Measurements from ENCODE around the gene C15orf40.
A peak's percentile ranks its signal among the peaks of the same experiment; 100 is the strongest.

- TF ChIP-seq CTCF (IDR thresholded peaks at IDR 0.05) = peak; percentile 88
- TF ChIP-seq REST (IDR thresholded peaks at IDR 0.05) = no peak
- no peak for TF ChIP-seq EP300 (IDR thresholded peaks at IDR 0.05)
- no peak for TF ChIP-seq POLR2A (IDR thresholded peaks at IDR 0.05; ENCODE audit: low read length)
- TF ChIP-seq PBX3 (IDR thresholded peaks at IDR 0.05) = no peak
- TF ChIP-seq HDAC2 (IDR thresholded peaks at IDR 0.05) = no peak
- no peak for TF ChIP-seq ZFP36 (IDR thresholded peaks at IDR 0.05; ENCODE audit: borderline replicate concordance, partially characterized antibody)
- TF ChIP-seq ZC3H11A (IDR thresholded peaks at IDR 0.05) = no peak
Measured at GRCh38 chr15:82999905-83000671, 11.4 kb downstream of the C15orf40 start.

All from A549 (cell line).